SK-N-MC (cell line): Measurements from ENCODE around the gene KDR.

Experiments used
- EZH2 ChIP-seq: fragments of 200-600 bp; sonication (generic); IDR thresholded peaks from one replicate; pipeline ENCODE4 v1.6.1; 2017; ENCODE audit warnings: antibody characterized with exemption
- FOXP2 ChIP-seq: optimal IDR thresholded peaks from 2 replicates; pipeline ENCODE3; 2011; ENCODE audit warnings: mild to moderate bottlenecking, moderate library complexity; ENCODE audit not compliant: insufficient read depth; ENCODE audit errors: extremely low read length, control extremely low read depth
- POLR2AphosphoS5 ChIP-seq: IDR thresholded peaks from 2 replicates; pipeline ENCODE4 v1.6.1; 2012; ENCODE audit warnings: mild to moderate bottlenecking, low read depth, low read length, borderline replicate concordance

DNA sequence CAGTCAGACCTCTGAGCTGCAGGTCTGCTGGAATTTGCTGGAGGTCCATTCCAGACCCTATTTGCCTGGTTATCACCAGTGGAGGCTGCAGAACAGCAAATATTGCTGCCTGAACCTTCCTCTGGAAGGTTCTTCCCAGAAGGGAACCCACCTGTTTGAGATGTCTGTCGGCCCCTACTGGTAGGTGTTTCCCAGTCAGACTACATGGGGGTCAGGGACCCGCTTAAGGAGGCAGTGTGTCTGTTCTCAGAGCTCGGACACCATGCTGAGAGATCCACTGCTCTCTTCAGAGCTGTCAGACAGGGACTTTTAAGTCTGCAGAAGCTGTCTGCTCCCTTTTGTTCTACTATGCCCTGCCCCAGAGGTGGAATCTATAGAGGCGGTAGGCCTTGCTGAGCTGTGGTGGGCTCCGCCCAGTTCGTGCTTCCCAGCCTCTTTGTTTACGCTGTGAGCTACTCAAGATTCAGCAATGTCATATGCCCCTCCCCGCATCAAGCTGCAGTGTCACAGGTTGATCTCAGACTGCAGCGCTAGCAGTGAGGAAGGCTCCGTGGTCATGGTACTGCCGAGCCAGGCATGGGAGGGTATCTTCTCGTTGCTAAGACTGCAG lies 44.1 kb upstream of the KDR start:
- TF ChIP-seq POLR2AphosphoS5: no peak
- TF ChIP-seq EZH2: no peak
- TF ChIP-seq FOXP2: no peak
